ENCODE results near the gene NAV2.
"Not testable (repeated sequence)": the region's sequence is repeated elsewhere in the genome, so short reads cannot be mapped to it uniquely, and the experiment has no call there.

Gene NAV2

GRCh38 chr11:19872512-19873145 lies 160.0 kb downstream of the NAV2 start:
- DNase-seq: no peak

- no peak for DNase-seq
These were observed 161.1 kb downstream of the NAV2 start for GRCh38 chr11:19873730-19874129.

GRCh38 chr11:19874266-19874665 lies 161.6 kb downstream of the NAV2 start:
- DNase-seq: no peak

GRCh38 chr11:19876750-19877149 lies 164.1 kb downstream of the NAV2 start:
- DNase-seq: no peak

GRCh38 chr11:19878520-19878919 lies 165.9 kb downstream of the NAV2 start:
- DNase-seq: no peak

- no peak for DNase-seq
These were observed 166.9 kb downstream of the NAV2 start for GRCh38 chr11:19879307-19880087.

GRCh38 chr11:19880088-19880345 lies 167.4 kb downstream of the NAV2 start:
- DNase-seq: no peak

GRCh38 chr11:19881177-19881576 lies 168.5 kb downstream of the NAV2 start:
- no peak for DNase-seq

GRCh38 chr11:19882356-19882755 lies 169.7 kb downstream of the NAV2 start:
- DNase-seq: no peak

GRCh38 chr11:19886498-19886897 lies 173.9 kb downstream of the NAV2 start:
- DNase-seq: no peak

- no peak for DNase-seq
These were observed 175.2 kb downstream of the NAV2 start for GRCh38 chr11:19887842-19888241.

- no peak for DNase-seq
These were observed 176.9 kb downstream of the NAV2 start for GRCh38 chr11:19889531-19889930.

- no peak for DNase-seq
These were observed 177.7 kb downstream of the NAV2 start for GRCh38 chr11:19890308-19890707.

GRCh38 chr11:19891022-19891421 lies 178.4 kb downstream of the NAV2 start:
- no peak for DNase-seq

GRCh38 chr11:19892387-19892786 lies 179.8 kb downstream of the NAV2 start:
- DNase-seq: no peak

- DNase-seq: no peak
These were observed 180.2 kb downstream of the NAV2 start for GRCh38 chr11:19892876-19893275.

- no peak for DNase-seq
These were observed 181.8 kb downstream of the NAV2 start for GRCh38 chr11:19894404-19894803.

GRCh38 chr11:19895037-19895436 lies 182.4 kb downstream of the NAV2 start:
- not testable (repeated sequence) for DNase-seq

- no peak for DNase-seq
These were observed 183.1 kb downstream of the NAV2 start for GRCh38 chr11:19895776-19896175.

- DNase-seq: peak; percentile 82
These were observed 191.0 kb downstream of the NAV2 start for GRCh38 chr11:19903620-19904069.

- peak; percentile 47 for DNase-seq
These were observed 192.7 kb downstream of the NAV2 start for GRCh38 chr11:19905280-19905853.

GRCh38 chr11:19906126-19906525 lies 193.5 kb downstream of the NAV2 start:
- no peak for DNase-seq

GRCh38 chr11:19907008-19907579 lies 194.5 kb downstream of the NAV2 start:
- no peak for DNase-seq

- no peak for DNase-seq
These were observed 195.2 kb downstream of the NAV2 start for GRCh38 chr11:19907839-19908238.

Data from amniotic stem cell (primary cell).